GM12865 (cell line): ENCODE results near the gene VILL.
"Not testable (repeated sequence)": the region's sequence is repeated elsewhere in the genome, so short reads cannot be mapped to it uniquely, and the experiment has no call there.

ENCODE experiments used
- DNase-seq: peaks from one replicate; pipeline ENCODE4 v3.0.0; 2010; ENCODE audit warnings: low read depth
- H3K4me3 ChIP-seq: 2 replicates; pipeline ENCODE4 v1.5.1; 2011; ENCODE audit warnings: mild to moderate bottlenecking, low read depth, low read length, control low read depth
- CTCF ChIP-seq: IDR thresholded peaks from 2 replicates; pipeline ENCODE4 v1.5.1; 2011; ENCODE audit warnings: low read length, control low read depth, low read depth, inconsistent platforms; ENCODE audit not compliant: insufficient read depth; ENCODE audit errors: missing control alignments

Gene VILL

DNA sequence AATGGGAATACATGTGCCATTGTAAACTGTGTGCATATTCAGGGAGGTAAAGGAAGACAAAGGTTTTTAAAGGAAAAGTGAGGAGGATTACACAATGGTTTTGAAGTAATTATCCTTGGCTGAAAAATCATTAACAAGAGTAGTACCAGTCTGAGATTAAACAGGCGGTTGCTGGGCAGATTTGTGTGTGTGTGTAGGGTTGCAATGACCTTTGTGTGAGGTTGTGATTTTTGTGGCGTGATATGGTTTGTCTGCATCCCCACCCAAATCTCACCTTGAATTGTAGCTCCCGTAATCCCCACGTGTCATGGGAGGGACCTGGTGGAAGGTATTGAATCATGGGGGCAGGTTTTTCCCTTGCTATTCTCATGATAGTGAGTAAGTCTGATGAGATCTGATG lies 55.4 kb downstream of the VILL start:
- no peak for DNase-seq

DNA sequence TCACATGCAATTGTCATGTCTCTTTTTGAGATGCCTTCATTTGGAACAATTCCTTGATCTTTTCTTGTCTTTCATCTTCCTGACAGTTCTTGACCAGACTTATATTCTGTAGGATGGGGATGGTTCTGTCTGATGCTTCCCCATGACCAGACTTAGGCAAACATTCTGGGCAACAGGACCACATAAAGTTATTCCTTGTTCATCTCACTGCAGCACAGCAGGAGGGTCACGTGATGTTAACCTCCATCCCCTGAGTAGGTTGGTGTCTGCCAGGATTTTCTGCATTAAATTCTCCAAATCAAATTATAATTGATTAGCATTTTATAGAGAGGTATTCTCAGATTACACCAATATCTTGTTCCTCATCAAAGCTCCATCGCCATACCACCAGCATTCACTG lies 56.2 kb downstream of the VILL start:
- no peak overlapping the region for H3K4me3 ChIP-seq
- no peak for TF ChIP-seq CTCF
- no peak for DNase-seq

More for the DNA sequence above, 55.4 kb downstream of the VILL start:
- no peak for TF ChIP-seq CTCF
- H3K4me3 ChIP-seq: no peak overlapping the region

DNA sequence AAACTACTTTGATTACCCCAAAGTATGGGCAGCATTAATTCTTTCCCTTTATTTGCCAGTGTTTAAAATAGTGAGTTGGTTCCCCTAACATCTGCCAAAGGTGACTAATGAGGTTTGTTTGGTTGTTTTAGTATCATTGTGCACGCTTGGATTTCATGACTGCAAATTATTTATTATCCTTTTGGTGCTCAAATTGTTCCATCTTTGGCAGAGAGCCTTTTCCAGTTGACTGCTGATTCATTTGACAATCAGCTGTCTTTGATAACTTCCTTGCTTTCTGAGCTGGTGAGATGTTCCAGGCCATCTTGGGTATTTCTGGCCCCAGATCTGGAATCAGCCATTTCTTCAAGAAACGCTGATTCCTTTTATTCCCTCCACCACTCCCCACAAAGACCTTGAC lies 57.3 kb downstream of the VILL start:
- no peak for TF ChIP-seq CTCF
- no peak for DNase-seq
- no peak overlapping the region for H3K4me3 ChIP-seq

DNA sequence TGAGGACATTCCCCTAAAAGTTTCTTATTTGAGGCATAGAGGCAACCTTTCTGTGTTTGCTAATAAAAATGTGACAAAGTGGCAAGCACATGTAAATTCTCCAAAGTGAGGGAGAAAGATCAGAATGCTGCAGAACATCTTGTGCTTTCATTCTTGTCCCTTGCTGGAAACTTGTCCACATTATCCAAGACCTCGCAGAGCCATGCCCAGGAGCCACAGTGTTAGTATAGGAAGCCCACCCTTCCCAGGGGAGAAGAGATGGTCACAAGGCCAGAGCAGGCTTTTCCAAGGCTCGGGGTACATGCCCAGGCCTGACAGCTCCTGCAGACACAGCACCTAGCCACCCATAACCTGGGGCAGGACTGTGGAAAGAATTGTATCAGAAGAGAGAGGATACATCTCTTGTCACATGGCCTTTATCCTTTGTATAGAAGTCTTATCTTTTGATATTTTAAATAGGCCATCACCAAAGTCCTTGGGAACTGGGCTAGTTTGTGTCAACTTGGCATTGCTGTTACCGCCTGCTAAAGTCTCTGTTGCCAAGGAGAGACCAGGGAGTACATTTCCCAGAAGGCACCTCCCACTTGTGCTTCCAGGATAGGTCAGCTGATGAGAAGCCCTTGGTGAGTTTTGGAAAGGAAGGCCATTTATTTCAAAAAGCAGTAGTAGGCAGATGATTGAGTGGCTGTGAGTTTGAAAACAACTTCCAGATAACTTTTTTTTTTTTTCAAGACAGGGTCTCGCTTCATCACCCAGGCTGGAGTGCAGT lies 59.0 kb downstream of the VILL start:
- no peak for DNase-seq
- no peak for TF ChIP-seq CTCF

GRCh38 chr3:38051131-38051530 lies 60.5 kb downstream of the VILL start:
- H3K4me3 ChIP-seq: no peak overlapping the region
- DNase-seq: no peak
- no peak for TF ChIP-seq CTCF

More for the DNA sequence above, 59.0 kb downstream of the VILL start:
- no peak overlapping the region for H3K4me3 ChIP-seq

GRCh38 chr3:38053286-38053685 lies 62.7 kb downstream of the VILL start:
- DNase-seq, H3K4me3 ChIP-seq: not testable (repeated sequence)

- not testable (repeated sequence) for H3K4me3 ChIP-seq, DNase-seq
Observed at GRCh38 chr3:38053813-38054498, 63.4 kb downstream of the VILL start.

DNA sequence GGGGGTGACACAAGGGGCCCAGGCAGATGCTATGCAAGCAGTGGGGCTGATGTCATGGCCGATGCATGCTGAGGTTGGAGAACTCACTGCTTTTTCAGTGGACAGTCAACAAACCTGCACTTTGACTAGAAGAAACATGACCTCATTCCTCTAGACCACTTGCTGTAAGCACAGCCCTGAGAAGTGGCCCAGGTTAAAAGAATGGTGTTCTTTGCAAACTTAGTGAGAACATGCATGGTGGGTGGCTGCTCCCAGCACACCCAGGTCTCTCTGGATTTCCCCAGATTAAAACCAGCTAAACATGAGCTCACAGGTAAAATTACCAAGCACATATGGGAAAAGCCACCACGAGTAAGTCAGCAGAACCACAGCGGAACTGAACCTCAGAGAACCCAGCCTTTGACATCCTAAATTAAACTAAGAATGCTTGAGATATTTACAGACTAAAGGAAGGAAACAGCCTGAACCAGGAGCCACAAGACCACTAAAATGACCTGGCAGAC lies 64.0 kb downstream of the VILL start:
- DNase-seq: no peak
- H3K4me3 ChIP-seq: no peak overlapping the region
- TF ChIP-seq CTCF: no peak
